SK-N-MC (cell line): Measurements from ENCODE around the gene ABCA6.

Experiments
- EZH2 ChIP-seq: fragments of 200-600 bp; sonication (generic); IDR thresholded peaks from one replicate; pipeline ENCODE4 v1.6.1; 2017; ENCODE audit warnings: antibody characterized with exemption
- POLR2AphosphoS5 ChIP-seq: IDR thresholded peaks from 2 replicates; pipeline ENCODE4 v1.6.1; 2012; ENCODE audit warnings: mild to moderate bottlenecking, low read depth, low read length, borderline replicate concordance

DNA sequence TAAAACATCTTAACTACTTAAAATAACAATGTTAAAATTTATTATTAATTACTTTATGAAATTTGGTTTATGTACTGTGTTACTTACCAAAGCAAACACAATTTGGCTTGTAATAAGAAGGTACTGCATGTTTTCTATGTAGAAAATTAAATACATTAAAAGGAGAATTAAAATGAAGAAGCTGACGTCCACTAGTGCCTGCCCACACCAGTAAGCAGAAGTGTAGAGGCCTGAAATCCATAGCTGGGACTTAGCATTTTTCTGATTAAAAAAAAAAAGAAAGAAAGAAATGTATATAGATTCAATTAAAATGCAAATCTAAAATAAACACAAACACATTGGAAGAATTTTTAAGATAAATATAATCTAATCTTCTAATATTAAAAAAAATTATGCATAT lies 45.2 kb downstream of the ABCA6 start:
- TF ChIP-seq EZH2 = no peak
- TF ChIP-seq POLR2AphosphoS5 = no peak
